Measurements from ENCODE around the gene EPB41L4B.

DNA sequence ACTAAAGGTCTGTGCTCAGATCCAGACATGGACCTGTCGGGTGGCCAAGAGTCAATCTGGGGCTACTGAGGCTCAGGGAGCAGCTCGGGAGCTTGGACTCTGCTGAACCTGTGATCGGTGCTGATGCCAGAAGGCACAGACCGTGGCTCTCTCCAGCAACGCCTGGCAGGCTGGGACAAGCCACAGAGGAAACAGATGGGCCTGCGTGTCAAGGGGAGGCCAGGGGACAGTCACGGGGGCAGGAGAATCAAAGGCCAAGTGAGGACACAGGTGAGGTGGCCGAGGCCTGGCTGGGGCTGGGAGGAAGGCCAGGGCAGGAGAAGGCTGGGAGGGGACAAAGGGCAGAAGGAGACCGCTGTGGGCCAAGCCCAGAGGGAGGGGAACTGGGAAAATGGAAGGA lies 43.4 kb downstream of the EPB41L4B start:
- TF ChIP-seq POLR2AphosphoS5 (IDR thresholded peaks at IDR 0.05; ENCODE audit: insufficient read depth in 1 of 2, low read depth in 1 of 2) (no peak), POLR2A (IDR thresholded peaks at IDR 0.05) (no peak)
